Lower leg skin (tissue), 4 donors: ENCODE results near the gene PRPF6. TPM values are rescaled to one million over a fixed set of nuclear protein-coding genes. Genes with fewer than 3 reads are reported as not detected.

Experiments used
- DNase-seq, 2 donors: peaks; one replicate each; pipeline ENCODE4 v3.0.0-alpha.2; 2019; ENCODE audit warnings: low spot score in 2 of 2
- H3K4me3 ChIP-seq: fragments of 200-600 bp; sonication (generic); 2 replicates; pipeline ENCODE4 v1.5.1; 2017; ENCODE audit warnings: mild to moderate bottlenecking, low read depth; ENCODE audit not compliant: poor library complexity, severe bottlenecking
- POLR2A ChIP-seq, 2 donors: fragments of 450-650 bp; IDR thresholded peaks; one replicate each; pipeline ENCODE4 v1.6.1; 2016 to 2017; ENCODE audit warnings: antibody characterized with exemption in 2 of 2, mild to moderate bottlenecking in 1 of 2, moderate library complexity in 1 of 2
- WGBS, 2 donors: methylation state at CpG; one replicate each; pipeline ENCODE4 v1.1.5; 2018; 5-methylcytosine and 5-hydroxymethylcytosine counted together
- intact Hi-C: fragments of 100-400 bp; cut with DNase I; formaldehyde crosslinking; loops from one replicate; pipeline ENCODE4 v1.15.0; 2023; ENCODE audit warnings: low total_unique reads
- total RNA-seq, 4 donors: library from RNA; depleted of rRNA; stranded (reverse); fragments of >200 nt; gene quantifications; one replicate each; pipeline ENCODE4 v1.1.0, GENCODE V29; 2016
- TF ChIP-seq, protein P1 (sequence below), 3 donors: fragments of 450-650 bp; IDR thresholded peaks; one replicate each; pipeline ENCODE4 v1.5.1; 2016; ENCODE audit warnings: antibody characterized with exemption in 3 of 3, mild to moderate bottlenecking in 3 of 3, moderate library complexity in 2 of 3

PRPF6 gene
- total RNA-seq, 4 donors from 2014 or later: 66.8 to 88.3 (median 79.1) TPM

DNA sequence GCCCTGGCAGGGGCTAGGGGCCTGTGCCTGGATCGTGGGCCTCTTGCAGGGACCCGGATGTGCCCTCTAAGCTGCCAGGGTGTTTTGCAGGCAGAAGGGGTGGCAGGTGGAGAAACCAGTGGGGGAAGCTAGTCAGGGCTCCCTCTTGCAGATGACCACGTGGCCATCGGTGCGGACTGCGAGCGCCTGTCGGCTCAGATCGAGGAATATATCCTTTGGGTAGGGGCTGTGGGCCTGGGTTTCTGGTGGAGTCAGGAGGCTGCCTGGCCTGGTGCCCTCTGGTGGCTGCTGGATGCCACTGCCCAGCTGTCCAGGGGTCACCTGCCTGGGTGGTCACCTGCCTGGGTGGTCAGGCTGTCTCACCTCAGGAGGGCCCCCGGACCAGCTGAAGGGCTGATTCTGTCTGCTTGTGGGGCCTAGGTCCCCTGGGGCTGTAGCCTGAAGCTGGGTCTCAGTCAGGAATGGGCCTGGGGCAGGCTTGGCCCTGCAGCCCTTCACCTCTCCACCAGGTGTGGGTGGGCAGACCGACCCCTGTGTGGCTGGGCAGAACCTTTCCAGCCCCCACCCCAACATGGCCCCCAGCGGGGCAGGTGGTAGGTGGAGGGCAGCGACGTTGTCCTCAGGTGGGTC, 88.8 kb downstream of the PRPF6 start:
- 74 to 89% methylated on average over 5 to 14 of the region's 14 CpGs for WGBS, 2 donors
- DNase-seq: no peak
- intact Hi-C loops: no loop called here
- H3K4me3 ChIP-seq: no peak overlapping the region
- TF ChIP-seq, protein P1, sequence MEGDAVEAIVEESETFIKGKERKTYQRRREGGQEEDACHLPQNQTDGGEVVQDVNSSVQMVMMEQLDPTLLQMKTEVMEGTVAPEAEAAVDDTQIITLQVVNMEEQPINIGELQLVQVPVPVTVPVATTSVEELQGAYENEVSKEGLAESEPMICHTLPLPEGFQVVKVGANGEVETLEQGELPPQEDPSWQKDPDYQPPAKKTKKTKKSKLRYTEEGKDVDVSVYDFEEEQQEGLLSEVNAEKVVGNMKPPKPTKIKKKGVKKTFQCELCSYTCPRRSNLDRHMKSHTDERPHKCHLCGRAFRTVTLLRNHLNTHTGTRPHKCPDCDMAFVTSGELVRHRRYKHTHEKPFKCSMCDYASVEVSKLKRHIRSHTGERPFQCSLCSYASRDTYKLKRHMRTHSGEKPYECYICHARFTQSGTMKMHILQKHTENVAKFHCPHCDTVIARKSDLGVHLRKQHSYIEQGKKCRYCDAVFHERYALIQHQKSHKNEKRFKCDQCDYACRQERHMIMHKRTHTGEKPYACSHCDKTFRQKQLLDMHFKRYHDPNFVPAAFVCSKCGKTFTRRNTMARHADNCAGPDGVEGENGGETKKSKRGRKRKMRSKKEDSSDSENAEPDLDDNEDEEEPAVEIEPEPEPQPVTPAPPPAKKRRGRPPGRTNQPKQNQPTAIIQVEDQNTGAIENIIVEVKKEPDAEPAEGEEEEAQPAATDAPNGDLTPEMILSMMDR (IDR thresholded peaks at IDR 0.05): peak in 1 of 3 donors; percentile 15
- TF ChIP-seq POLR2A (IDR thresholded peaks at IDR 0.05): no peak

DNA sequence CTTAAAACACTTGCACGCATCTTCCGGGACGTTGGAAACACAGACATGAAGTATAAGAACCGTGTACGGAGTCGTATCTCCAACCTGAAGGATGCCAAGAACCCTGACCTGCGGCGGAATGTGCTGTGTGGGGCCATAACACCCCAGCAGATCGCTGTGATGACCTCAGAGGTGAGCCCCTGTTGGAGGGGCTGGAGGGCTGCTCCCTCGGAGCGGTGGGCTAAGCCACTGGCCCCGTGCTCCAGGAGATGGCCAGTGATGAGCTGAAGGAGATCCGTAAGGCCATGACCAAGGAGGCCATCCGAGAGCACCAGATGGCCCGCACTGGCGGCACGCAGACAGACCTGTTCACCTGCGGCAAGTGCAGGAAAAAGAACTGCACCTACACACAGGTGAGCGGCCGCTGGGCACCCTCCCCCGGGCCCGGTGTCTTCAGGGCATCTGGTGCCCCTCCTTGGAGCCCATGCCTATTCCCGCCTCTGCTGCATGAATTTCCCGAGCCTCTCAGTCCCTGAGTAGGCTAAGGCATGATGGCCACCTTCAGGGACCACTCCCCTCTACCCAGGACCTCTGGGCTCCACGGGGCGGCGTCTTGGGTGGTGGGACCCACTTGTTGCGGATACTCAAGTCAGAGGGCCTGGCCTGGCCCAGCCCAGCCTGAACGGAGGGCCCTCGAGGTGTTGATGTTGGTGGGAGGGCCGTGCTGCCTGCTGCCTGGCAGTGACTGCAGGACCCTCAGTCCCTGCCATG, 89.5 kb downstream of the PRPF6 start:
- no peak for DNase-seq
- no peak overlapping the region for H3K4me3 ChIP-seq
- WGBS, 2 donors: 88 to 95% methylated on average over 14 to 30 of the region's 31 CpGs
- intact Hi-C loops: no loop called here
- TF ChIP-seq, protein P1 (IDR thresholded peaks at IDR 0.05): no peak

DNA sequence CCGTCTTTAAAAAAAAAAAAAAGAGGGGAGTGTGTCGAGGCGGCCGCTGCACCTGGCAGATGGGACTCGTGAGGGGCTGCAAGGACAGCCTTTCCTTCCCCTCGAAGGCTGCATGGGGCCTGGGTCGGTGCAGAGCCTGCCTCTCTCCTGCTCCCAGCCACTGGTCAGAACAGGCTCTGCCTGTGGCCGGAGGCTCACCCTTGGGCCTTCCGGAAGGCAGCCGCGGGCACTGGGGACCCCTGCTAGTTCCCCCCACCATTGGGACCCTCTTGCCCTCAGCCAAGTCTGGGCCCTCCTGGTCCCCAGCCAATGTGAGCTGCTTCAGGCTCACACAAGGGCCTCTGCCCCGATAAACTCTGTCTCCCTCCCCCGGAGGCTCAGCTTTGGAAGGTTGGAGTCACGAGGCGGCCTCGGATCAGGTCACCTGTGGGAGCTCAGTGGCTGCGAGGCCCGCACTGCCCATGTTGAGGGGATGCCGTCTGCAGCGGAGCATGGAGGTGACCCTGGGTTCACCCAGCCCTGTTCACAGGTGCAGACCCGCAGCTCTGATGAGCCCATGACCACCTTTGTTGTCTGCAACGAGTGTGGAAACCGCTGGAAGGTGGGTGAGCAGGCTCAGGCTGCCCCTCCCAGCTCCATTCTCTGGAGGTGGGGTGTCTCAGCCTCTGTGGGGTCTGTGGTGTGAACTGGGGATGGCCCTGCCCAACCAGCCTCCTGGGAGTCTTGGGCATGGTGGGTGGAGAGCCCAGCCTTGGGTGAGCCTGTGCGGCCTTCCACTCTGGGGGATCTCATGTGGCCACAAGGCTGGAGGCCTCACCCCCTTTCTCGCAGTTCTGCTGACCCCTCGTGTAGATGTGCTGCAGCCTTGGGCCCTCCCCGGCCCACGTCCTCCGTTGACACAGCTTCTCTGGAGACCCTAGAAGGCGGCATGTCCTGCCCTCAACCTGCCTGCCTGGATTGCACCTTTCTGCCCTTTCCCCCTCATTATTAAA, 90.7 kb downstream of the PRPF6 start:
- TF ChIP-seq, protein P1 (IDR thresholded peaks at IDR 0.05): no peak
- TF ChIP-seq POLR2A (IDR thresholded peaks at IDR 0.05): no peak
- H3K4me3 ChIP-seq: no peak overlapping the region
- 87 to 89% methylated on average over 21 to 30 of the region's 30 CpGs for WGBS, 2 donors
- intact Hi-C loops: no loop called here
- no peak for DNase-seq

DNA sequence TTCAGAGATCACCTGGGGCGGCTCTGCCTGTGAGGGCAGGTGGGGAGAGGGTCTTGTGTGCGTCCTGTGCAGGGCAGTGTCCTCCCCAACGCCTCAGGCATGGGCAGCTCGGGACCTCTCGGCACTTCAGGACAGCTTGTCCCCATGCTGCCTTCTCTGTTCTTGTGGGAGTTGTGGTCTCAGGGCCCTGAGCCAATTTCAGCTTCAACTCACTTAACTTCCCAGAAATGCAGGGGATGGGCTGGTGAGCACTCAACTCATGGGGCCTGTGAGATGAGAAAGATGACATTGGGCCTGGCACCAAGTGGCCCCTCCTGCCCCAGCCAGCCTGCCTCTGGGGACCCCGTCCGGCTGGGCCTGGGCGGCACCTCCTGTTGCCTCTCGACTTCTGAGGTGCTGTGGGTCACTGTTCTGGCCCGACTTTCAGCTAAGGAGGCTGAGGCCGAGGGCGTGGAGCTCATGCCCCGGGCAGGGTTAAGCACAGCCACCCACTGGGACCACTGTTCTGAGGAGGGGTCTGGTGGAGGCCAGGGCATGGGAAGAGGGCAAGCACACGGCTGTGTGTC, 91.6 kb downstream of the PRPF6 start:
- WGBS, 2 donors: 74 to 92% methylated on average over 13 to 14 of the region's 14 CpGs
- TF ChIP-seq, protein P1 (IDR thresholded peaks at IDR 0.05): no peak
- TF ChIP-seq POLR2A (IDR thresholded peaks at IDR 0.05): no peak
- no peak for DNase-seq
- no peak overlapping the region for H3K4me3 ChIP-seq
- intact Hi-C loops: no loop called here

DNA sequence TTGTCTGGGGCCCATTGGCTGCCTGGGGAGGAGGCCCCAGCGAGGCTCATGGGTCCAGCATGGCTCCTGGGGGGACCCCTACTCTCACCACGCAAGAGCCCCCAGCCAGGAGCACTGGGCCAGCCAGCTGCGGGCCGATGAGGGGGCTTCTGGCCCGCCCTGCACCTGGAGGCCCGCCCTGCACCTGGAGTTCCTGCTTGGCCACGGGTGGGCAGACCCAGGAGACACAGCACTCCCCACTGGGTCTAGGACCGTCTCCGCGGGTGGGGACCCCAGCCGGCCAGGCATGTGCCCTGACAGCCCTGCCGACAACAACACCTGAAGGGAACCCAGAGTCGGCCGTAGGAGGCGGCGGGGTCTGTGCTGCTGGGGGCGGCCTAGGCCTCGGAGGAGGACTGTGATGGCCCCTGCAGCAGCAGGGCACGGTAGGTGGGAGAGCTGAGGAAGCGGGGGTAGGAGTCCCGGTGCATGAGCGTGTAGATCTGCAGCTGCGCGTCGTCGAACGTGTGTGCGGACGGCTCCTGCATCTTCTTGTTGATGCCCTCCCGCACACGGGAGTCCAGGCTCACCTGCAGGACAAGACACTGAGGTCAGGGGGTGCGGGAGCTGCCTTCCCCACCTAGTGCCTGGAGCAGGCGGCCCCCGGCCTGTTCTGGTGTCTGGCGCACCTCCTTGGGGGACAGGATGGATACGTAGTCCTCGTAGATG, 92.7 kb downstream of the PRPF6 start:
- TF ChIP-seq POLR2A (IDR thresholded peaks at IDR 0.05): no peak
- TF ChIP-seq, protein P1 (IDR thresholded peaks at IDR 0.05): no peak
- intact Hi-C loops: no loop called here
- 93 to 95% methylated on average over 19 to 36 of the region's 37 CpGs for WGBS, 2 donors
- H3K4me3 ChIP-seq: no peak overlapping the region
- no peak for DNase-seq
